SK-N-SH treated with all-trans-retinoic acid at 6 μM for 48 hours (cell line): ENCODE results near the gene BMPR1B.

Experiments used
- BACH2 ChIP-seq: fragments of 250-450 bp; sonication (Bioruptor Pico); IDR thresholded peaks from 2 replicates; pipeline ENCODE4 v1.9.0; 2021; ENCODE audit warnings: mild to moderate bottlenecking, borderline replicate concordance
- CSDC2 ChIP-seq: fragments of 250-450 bp; sonication (Bioruptor Pico); IDR thresholded peaks from 2 replicates; pipeline ENCODE4 v1.5.0; 2020; ENCODE audit warnings: mild to moderate bottlenecking, moderate library complexity
- RARB ChIP-seq: fragments of 250-450 bp; sonication (Bioruptor Pico); IDR thresholded peaks from 2 replicates; pipeline ENCODE4 v1.8.0; 2021; ENCODE audit warnings: mild to moderate bottlenecking, moderate library complexity
- TCF4 ChIP-seq: fragments of 250-450 bp; sonication (Bioruptor Pico); IDR thresholded peaks from 2 replicates; pipeline ENCODE4 v1.8.0; 2021; ENCODE audit warnings: mild to moderate bottlenecking, moderate library complexity, borderline replicate concordance
- TOX ChIP-seq: fragments of 250-450 bp; sonication (Bioruptor Pico); IDR thresholded peaks from 2 replicates; pipeline ENCODE4 v1.8.0; 2021; ENCODE audit warnings: mild to moderate bottlenecking, moderate library complexity, borderline replicate concordance
- ZFP3 ChIP-seq: fragments of 250-450 bp; sonication (Bioruptor Pico); IDR thresholded peaks from 2 replicates; pipeline ENCODE4 v1.5.0; 2020; ENCODE audit warnings: mild to moderate bottlenecking, moderate library complexity
- ZFP30 ChIP-seq: fragments of 450-650 bp; formaldehyde crosslinking; IDR thresholded peaks from 2 replicates; pipeline ENCODE4 v1.5.0; 2022; ENCODE audit warnings: mild to moderate bottlenecking, moderate library complexity
- ZNF70 ChIP-seq: fragments of 450-650 bp; formaldehyde crosslinking; IDR thresholded peaks from 2 replicates; pipeline ENCODE4 v1.5.0; 2020; ENCODE audit warnings: mild to moderate bottlenecking, moderate library complexity
- ZNF8 ChIP-seq: fragments of 450-650 bp; formaldehyde crosslinking; IDR thresholded peaks from 2 replicates; pipeline ENCODE4 v1.5.0; 2020; ENCODE audit warnings: mild to moderate bottlenecking, moderate library complexity
- TF ChIP-seq, protein P1 (sequence below): fragments of 250-450 bp; sonication (Bioruptor Pico); IDR thresholded peaks from 2 replicates; pipeline ENCODE4 v1.8.0; 2020; ENCODE audit warnings: mild to moderate bottlenecking, moderate library complexity, borderline replicate concordance

DNA sequence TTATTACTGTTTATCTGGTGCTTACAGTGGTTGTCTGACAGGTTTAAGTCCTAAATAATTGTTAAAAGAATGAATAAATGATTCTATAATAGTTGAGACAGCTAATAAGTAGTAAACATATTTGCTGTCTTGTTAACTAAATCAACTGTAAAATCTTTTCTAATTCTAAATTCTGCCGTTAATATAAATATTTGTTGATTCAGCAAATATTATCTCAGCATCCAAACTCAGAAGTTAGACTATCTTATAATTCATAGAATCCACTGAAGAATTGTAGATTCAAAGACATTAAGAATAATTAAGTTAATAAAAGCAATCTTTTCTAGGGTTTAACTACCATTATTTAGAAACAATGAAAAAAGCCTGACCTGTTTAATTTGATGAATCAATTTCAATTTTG, 256.3 kb downstream of the BMPR1B start:
- TF ChIP-seq RARB (CRISPR knock-in tag) (no peak), ZFP30 (CRISPR knock-in tag) (no peak), ZNF8 (CRISPR knock-in tag) (no peak), ZNF70 (CRISPR knock-in tag) (no peak), CSDC2 (no peak), BACH2 (CRISPR knock-in tag) (no peak), TOX (CRISPR knock-in tag) (no peak), TCF4 (CRISPR knock-in tag) (no peak), ZFP3 (no peak)
- TF ChIP-seq, protein P1, sequence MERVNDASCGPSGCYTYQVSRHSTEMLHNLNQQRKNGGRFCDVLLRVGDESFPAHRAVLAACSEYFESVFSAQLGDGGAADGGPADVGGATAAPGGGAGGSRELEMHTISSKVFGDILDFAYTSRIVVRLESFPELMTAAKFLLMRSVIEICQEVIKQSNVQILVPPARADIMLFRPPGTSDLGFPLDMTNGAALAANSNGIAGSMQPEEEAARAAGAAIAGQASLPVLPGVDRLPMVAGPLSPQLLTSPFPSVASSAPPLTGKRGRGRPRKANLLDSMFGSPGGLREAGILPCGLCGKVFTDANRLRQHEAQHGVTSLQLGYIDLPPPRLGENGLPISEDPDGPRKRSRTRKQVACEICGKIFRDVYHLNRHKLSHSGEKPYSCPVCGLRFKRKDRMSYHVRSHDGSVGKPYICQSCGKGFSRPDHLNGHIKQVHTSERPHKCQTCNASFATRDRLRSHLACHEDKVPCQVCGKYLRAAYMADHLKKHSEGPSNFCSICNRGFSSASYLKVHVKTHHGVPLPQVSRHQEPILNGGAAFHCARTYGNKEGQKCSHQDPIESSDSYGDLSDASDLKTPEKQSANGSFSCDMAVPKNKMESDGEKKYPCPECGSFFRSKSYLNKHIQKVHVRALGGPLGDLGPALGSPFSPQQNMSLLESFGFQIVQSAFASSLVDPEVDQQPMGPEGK (CRISPR knock-in tag) = no peak
